AML-193 (cell line): ENCODE measurements around the gene DPP6.

Experiments
- DNase-seq, 2 experiments: peaks; one replicate each; lab custom pipeline; 2025; lab: John Stamatoyannopoulos, UW

The DPP6 gene

DNA sequence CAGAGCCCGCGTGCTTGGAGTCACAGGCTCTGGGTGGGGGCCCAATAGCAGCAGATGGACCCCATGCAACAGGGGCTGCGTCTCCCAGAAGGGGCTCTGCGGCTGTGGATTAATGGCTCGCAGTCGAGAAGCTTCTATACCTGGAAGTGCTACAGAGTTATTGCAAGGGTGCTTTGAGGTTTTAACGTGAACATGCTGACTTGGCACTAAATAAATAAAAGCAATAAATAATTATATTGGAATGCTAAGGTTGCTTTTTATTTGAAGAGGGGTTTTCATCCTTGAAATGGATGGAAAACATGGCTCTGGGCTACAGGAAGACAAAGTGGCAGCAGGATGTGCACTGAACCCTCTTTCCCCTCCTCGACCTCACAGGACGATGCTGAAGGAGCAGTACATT, 828.3 kb downstream of the DPP6 start:
- DNase-seq, result no peak

- DNase-seq, result no peak
Measured at GRCh38 chr7:154881026-154881425, 828.8 kb downstream of the DPP6 start.

DNA sequence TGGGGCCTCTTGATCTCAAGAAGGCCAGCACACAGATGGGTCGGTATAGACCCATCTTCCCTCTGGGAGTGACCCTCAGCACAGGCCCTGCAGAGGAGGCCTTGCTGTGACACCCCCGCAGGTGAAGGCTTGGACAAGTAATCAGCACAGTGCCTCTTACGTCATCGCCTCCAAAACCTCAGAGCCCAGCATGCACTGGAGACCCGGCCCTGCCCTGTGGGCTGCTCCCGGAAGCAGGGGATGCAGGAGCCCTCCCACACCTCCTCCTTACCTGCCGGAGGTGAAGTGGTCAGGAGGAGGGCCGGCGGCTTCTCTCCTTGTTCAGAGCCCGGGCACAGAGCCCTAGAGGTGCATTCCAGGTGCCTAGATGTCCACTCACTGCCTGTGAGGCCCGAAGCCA, 829.3 kb downstream of the DPP6 start:
- DNase-seq, result no peak

DNA sequence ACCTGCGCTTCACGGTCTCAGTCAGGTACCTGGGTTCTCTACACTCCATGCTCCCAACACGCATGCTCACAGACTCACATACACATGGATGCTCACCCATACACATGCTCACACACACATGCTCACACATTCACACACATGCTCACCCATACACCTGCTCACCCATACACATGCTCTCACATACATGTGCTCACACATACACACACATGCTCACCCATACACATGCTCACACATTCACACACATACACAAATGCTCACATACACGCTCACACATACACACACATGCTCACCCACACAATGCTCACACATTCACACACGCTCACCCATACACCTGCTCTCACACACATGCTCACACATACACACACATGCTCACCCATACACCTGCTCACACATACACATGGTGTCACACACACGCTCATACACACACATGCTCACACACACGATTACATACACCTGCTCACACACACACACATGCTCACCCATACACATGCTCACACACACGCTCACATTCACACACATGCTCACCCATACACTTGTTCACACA, 830.8 kb downstream of the DPP6 start:
- DNase-seq, result no peak

DNA sequence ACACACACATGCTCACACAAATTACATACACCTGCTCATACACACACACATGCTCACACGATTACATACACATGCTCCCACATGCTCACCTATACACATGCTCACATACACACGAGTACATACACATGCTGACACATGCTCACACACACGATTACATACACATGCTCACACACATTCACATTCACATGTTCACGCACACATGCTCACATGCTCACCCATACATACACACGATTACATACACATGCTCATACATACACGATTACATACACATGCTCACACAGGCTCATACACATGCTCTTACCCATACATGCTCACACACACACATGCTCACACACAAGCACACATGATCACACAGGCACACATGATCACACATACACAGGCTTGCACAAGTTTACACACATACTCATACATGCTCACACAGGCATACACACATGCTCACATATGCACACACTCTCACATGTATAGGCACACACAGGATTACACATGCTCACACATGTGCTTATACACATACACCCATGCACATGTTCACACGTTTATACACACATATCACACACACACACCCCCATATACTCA, 832.2 kb downstream of the DPP6 start:
- DNase-seq, result no peak

- DNase-seq, result no peak
Measured at GRCh38 chr7:154886591-154886990, 834.4 kb downstream of the DPP6 start.

GRCh38 chr7:154888690-154889089, 836.5 kb downstream of the DPP6 start:
- DNase-seq, result no peak

- no peak for DNase-seq
Measured at GRCh38 chr7:154892459-154892858, 840.3 kb downstream of the DPP6 start.

DNA sequence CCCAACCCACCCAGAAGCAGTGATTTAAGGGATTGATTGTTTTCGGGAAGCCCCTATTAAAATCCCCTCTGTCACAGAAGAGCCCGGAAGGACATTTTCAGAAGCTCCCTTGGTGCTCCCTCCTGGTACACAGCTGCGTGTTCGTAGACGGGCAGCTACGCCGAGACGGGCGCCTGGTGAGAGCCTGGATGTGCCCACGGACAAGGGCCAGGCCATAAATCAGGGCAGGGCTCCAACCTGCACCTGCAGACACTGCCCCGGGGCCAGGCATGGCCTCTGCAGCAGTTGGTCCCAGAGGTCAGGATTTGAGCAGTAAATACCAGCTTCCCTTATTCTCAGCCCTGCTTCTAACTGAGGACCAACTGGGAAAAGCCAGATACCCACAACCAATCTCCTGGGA, 843.9 kb downstream of the DPP6 start:
- DNase-seq, result no peak

GRCh38 chr7:154898973-154899855, 847.0 kb downstream of the DPP6 start:
- no peak for DNase-seq

- no peak for DNase-seq
Measured at GRCh38 chr7:154899862-154900261, 847.7 kb downstream of the DPP6 start.

DNA sequence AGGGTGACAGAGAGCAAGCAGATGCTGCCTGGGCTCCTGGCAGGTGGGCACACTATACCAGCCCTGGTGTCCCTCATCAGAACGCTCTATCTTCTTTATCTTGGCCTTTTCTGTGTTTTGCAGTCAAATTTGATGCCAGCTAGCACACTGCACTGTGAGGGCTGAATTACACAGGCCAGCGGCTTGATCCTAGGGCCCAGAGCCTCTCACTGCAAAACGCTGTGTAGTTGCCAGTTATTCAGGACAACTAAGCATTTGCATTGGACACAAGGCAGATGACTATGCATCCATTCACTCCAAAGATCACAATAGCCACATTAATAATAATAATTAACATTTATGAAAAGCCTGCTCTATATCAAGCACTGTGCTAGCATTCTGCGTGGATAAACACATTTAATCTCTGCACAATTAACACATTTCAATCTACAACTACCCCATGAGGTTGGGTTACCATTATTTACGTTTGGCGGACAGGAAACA, 850.4 kb downstream of the DPP6 start:
- no peak for DNase-seq

DNA sequence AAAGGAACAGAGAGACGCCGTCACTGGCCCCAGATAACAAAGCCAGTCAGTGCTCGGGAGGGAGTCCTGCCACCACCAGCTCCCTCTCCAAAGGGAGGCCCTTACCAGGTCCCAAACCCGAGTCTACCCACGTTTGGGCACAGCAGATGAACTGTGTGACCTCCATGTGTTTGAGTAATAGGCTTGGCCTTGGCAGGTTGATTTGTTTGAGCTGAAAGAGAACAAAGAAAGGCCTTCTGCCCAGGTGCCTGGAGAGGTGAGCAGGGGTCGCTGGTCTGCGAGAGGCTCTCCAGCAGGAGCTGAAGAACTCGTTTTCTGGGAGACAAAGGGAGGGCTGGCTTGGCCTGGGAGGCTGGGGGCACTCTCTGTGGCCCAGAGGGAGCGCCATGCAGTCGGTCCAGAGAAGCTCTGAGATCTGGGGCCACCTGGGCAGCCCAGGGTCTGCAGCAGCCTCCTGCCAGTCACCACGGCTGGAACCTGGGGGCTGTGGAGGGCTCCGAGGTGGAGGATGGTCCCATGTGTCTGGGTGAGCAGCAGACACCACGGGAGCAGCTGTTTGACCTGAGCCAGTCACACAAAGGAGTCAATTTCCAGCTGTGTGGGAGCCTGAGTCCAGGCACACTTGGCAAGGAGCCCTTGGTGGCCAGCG, 851.0 kb downstream of the DPP6 start:
- DNase-seq, result no peak

DNA sequence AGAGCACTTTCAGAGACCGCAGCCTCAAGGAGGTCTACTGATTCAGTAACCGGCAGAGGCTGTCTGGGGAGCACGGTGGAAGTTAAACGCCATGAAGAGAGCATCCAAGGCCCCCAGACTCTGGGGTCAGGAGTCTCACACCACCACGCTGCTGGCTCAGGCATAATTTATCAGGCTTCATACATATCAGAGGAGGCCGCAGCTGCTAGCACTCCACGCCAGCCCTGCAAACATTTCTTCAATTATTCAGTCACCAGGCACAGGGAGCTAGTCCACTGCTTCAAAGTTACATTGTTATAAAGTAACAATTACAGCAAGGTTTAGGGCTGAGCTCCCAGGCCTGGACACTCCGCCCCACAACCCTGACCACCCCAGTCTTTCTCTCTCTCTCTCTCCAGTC, 852.9 kb downstream of the DPP6 start:
- no peak for DNase-seq

- no peak for DNase-seq
Measured at GRCh38 chr7:154905615-154906014, 853.4 kb downstream of the DPP6 start.

GRCh38 chr7:154906201-154906600, 854.0 kb downstream of the DPP6 start:
- DNase-seq, result no peak

DNA sequence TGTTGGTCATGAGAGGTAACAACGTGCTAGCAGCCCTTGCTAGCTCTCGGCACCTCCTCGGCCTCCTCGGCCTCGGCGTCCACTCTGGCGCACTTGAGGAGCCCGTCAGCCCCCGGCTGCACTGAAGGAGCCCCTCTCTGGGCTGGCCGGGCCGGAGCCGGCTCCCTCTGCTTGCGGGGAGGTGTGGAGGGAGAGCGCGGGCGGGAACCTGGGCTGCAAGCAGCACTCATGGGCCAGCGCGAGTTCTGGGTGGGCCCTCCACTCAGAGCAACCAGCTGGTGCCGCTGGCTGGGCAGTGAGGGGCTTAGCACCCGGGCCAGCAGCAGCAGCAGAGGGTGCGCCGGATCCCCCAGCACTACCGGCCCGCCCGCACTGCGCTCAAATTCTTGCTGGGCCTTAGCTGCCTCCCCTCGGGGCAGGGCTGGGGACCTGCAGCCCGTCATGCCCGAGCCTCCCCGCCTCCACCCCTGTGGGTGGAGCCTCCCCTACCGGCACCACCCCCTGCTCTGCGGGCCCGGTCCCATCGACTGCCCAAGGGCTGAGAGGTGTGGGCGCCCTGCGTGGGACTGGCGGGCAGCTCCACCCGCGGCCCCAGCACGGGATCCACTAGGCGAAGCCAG, 854.6 kb downstream of the DPP6 start:
- no peak for DNase-seq

GRCh38 chr7:154907651-154908620, 855.7 kb downstream of the DPP6 start:
- no peak for DNase-seq

DNA sequence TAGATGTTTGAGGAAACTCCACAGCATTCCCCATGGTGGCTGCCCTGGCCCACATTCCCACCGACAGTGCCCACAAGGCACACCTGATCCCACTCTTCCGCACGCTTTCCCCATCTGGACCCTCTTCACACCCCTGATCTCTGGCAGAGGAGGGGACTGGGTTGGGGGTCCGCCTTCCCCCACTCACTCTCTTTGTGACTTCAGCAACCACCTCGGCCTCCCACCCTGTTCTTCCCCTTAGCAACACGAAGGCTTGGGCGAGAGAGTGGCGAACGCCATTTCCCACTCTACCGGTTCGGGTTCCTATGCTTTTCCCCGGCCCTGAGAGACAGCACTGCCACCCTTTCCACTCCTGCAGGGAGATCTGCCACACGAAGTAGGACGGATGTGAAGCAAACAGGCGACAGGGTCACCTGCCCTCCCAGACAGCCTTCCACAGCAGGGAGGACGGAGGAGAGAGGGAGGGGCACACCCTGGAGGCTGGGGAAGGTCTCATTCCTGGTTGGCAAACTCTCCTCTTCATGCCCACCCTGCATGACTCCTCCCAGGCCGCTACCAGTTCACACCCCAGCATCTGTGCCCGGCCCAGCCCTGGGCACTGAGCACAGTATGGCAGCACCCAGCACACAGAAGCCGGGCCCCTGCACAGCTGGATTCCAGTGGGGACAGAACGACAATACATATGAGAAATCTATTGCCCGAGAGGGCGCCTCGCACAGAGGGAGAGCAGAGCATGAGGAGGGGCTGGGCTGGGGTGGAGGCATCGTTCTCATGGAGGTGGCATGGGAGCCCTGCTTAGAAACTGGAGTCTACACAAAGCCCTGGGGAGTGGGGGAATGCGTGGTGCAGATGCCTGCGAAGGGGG, 857.3 kb downstream of the DPP6 start:
- DNase-seq, result no peak

DNA sequence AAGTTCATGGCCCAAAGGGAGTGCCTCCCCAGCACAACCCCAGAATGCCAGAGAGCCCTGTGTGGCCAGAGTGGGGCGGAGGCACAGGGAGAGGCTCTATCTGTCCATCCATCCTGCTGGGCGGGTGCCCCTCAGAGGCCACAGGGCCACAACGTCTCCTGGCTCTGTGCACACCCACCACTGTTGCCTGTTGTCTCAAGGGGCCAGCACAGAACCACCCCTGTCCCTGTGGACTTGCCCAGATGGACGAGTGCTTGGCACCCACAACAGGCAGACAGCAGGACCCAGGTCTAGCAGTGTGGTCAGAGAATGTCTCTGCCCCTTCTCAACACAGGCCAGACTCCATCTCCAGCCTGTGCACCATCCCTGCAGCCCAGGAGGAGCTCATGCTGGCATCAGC, 857.9 kb downstream of the DPP6 start:
- DNase-seq, result no peak
